ENCODE measurements around the gene ZNF664.

- TF ChIP-seq CTCF (IDR thresholded peaks at IDR 0.05; ENCODE audit: low read depth, low read length, poor library complexity, severe bottlenecking) (no peak), EZH2phosphoT487 (IDR thresholded peaks at IDR 0.05; ENCODE audit: borderline replicate concordance, low read length) (no peak)
Observed at GRCh38 chr12:123987022-123987421, 14.0 kb downstream of the ZNF664 start.

All from DOHH2 (cell line).